Measurements from ENCODE around the gene BARHL2.

DNA sequence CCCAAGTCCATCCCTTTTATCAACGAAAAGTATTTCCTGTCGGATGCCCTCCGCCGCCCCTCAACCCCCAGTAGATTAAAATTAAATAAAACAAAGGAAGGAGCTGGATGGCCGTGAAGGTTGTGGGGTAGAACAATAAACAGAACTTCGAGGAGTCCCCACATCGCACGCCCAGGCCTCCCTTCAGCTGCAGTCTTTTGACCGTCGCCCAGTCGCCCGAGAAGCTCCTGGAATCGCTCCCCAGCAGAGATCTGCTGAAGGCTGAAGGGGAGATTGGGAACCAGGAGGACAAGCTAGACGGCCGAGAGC, 905 bp downstream of the BARHL2 start:
- TF ChIP-seq CTCF (optimal IDR thresholded peaks at IDR 0.05 in 1 of 3, IDR thresholded peaks at IDR 0.05 in 1 of 3, conservative IDR thresholded peaks at IDR 0.05 in 1 of 3; ENCODE audit: extremely low read depth in 1 of 3, insufficient read depth in 2 of 3, low read length in 3 of 3): no peak
- TF ChIP-seq EZH2 (IDR thresholded peaks at IDR 0.05; ENCODE audit: low read length): no peak

Data from keratinocyte (primary cell).